Measurements from ENCODE around the gene CEP350. TPM values are rescaled to one million over a fixed set of nuclear protein-coding genes. Genes with fewer than 3 reads are reported as not detected.

Gene CEP350
- polyA plus RNA-seq, 3 donors: 6.7 to 19.8 (median 9.0) TPM

DNA sequence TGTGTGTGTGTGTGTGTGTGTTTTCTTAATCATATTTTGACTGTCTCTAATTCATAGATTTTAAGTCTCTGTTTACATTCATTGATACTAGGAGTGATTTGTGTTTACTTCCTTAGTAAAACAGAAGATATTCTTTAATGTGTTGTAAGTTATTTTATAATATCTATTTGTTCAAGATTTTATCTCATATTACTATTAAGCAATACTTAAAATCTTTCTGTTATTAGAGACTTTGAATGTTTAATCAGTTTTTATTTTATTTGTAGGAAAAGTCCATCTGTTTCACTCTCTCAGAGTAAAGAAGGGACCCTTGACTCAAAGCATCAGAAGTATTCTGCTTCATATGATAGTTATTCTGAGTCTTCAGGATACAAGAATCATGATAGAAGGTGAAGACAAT is 89.2 kb downstream of the CEP350 start:
- H3K9me3 Mint-ChIP-seq: no peaks in the 10 kb centered on the region
- no peaks in the 10 kb centered on the region for H4K20me1 ChIP-seq (ENCODE audit: insufficient read depth, low read length)
- no peaks in the 10 kb centered on the region for H3K4me1 Mint-ChIP-seq
- no peaks in the 10 kb centered on the region for H3K79me2 ChIP-seq (ENCODE audit: insufficient read depth, low read length)
- H3K27me3 Mint-ChIP-seq (ENCODE audit: low read depth in 3 of 3): no peaks in the 10 kb centered on the region
- no peaks in the 10 kb centered on the region for H3K4me1 ChIP-seq (ENCODE audit: control insufficient read depth in 1 of 2, insufficient read depth in 2 of 2, low read length in 2 of 2)
- H3K36me3 Mint-ChIP-seq: peaks cover 70 to 84% of the 10 kb centered on the region in 2 donors
- no peak overlapping the region for H3K27ac ChIP-seq (ENCODE audit: low read depth in 1 of 2, low read length in 2 of 2)
- H3K9ac ChIP-seq (ENCODE audit: insufficient read depth, low read length, poor library complexity, severe bottlenecking): no peak overlapping the region
- H3K36me3 ChIP-seq (replicated peaks in 1 of 2; ENCODE audit: control insufficient read depth in 1 of 2, insufficient read depth in 2 of 2, low read length in 2 of 2): peaks cover 76 to 93% of the 10 kb centered on the region in 2 donors
- no peaks in the 10 kb centered on the region for H3K9me3 ChIP-seq (replicated peaks in 1 of 2; ENCODE audit: control insufficient read depth in 1 of 2, insufficient read depth in 1 of 2, low read length in 2 of 2)
- H2AFZ ChIP-seq (ENCODE audit: insufficient read depth, low read depth, low read length, poor library complexity, severe bottlenecking): no peak overlapping the region
- intact Hi-C loops (cut with micrococcal nuclease): no loop called here
- no peak overlapping the region for H3K4me3 Mint-ChIP-seq
- H3K4me3 ChIP-seq (replicated peaks in 1 of 3; ENCODE audit: low read depth in 2 of 3, low read length in 3 of 3): no peak overlapping the region
- H3K27me3 ChIP-seq (ENCODE audit: control insufficient read depth in 2 of 2, insufficient read depth in 2 of 2, low read length in 2 of 2): no peaks in the 10 kb centered on the region
- TF ChIP-seq, protein P1, sequence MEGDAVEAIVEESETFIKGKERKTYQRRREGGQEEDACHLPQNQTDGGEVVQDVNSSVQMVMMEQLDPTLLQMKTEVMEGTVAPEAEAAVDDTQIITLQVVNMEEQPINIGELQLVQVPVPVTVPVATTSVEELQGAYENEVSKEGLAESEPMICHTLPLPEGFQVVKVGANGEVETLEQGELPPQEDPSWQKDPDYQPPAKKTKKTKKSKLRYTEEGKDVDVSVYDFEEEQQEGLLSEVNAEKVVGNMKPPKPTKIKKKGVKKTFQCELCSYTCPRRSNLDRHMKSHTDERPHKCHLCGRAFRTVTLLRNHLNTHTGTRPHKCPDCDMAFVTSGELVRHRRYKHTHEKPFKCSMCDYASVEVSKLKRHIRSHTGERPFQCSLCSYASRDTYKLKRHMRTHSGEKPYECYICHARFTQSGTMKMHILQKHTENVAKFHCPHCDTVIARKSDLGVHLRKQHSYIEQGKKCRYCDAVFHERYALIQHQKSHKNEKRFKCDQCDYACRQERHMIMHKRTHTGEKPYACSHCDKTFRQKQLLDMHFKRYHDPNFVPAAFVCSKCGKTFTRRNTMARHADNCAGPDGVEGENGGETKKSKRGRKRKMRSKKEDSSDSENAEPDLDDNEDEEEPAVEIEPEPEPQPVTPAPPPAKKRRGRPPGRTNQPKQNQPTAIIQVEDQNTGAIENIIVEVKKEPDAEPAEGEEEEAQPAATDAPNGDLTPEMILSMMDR (IDR thresholded peaks at IDR 0.05): no peak
- H3K27ac Mint-ChIP-seq: no peak overlapping the region
- no peak overlapping the region for H3K4me2 ChIP-seq (replicated peaks; ENCODE audit: extremely low read depth, low read length, poor library complexity, severe bottlenecking)
- no peak for DNase-seq

DNA sequence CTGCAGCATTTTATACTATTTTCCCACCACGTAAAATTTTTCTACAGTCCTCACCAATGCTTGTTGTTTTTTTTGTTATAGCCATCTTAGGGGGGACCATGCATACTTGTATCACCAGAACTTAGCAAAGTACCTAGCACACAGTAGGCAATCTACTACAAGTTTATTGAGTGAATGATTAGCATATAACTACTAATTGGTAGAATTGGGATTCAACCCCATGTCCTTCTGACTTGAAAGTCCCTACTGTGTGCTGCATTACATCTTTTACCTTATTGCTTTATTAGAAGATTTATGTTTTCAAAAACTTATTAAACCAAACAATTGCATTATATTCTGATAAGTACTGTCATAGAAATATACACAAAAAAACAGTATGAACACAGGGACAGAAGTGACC is 92.1 kb downstream of the CEP350 start:
- H3K27me3 Mint-ChIP-seq (ENCODE audit: low read depth in 3 of 3): no peaks in the 10 kb centered on the region
- H4K20me1 ChIP-seq (ENCODE audit: insufficient read depth, low read length): no peaks in the 10 kb centered on the region
- H3K4me1 Mint-ChIP-seq: no peaks in the 10 kb centered on the region
- no peak overlapping the region for H3K9ac ChIP-seq (ENCODE audit: insufficient read depth, low read length, poor library complexity, severe bottlenecking)
- H3K9me3 ChIP-seq (replicated peaks in 1 of 2; ENCODE audit: control insufficient read depth in 1 of 2, insufficient read depth in 1 of 2, low read length in 2 of 2): no peaks in the 10 kb centered on the region
- no peaks in the 10 kb centered on the region for H3K27me3 ChIP-seq (ENCODE audit: control insufficient read depth in 2 of 2, insufficient read depth in 2 of 2, low read length in 2 of 2)
- no peak overlapping the region for H3K27ac ChIP-seq (ENCODE audit: low read depth in 1 of 2, low read length in 2 of 2)
- no peaks in the 10 kb centered on the region for H3K79me2 ChIP-seq (ENCODE audit: insufficient read depth, low read length)
- no peak for DNase-seq
- H3K4me2 ChIP-seq (replicated peaks; ENCODE audit: extremely low read depth, low read length, poor library complexity, severe bottlenecking): no peak overlapping the region
- H3K4me1 ChIP-seq (ENCODE audit: control insufficient read depth in 1 of 2, insufficient read depth in 2 of 2, low read length in 2 of 2): no peaks in the 10 kb centered on the region
- intact Hi-C loops (cut with micrococcal nuclease): no loop called here
- H3K36me3 Mint-ChIP-seq: peaks cover 78 to 94% of the 10 kb centered on the region in 2 donors
- no peak overlapping the region for H3K4me3 ChIP-seq (replicated peaks in 1 of 3; ENCODE audit: low read depth in 2 of 3, low read length in 3 of 3)
- H3K36me3 ChIP-seq (replicated peaks in 1 of 2; ENCODE audit: control insufficient read depth in 1 of 2, insufficient read depth in 2 of 2, low read length in 2 of 2): peaks cover 89 to 98% of the 10 kb centered on the region in 2 donors
- no peak overlapping the region for H3K4me3 Mint-ChIP-seq
- no CpG with 5 or more reads among the region's 1 CpG for WGBS (ENCODE audit: insufficient coverage)
- H3K27ac Mint-ChIP-seq: no peak overlapping the region
- H2AFZ ChIP-seq (ENCODE audit: insufficient read depth, low read depth, low read length, poor library complexity, severe bottlenecking): no peak overlapping the region
- TF ChIP-seq, protein P1 (IDR thresholded peaks at IDR 0.05): no peak
- H3K9me3 Mint-ChIP-seq: no peaks in the 10 kb centered on the region

All from CD14-positive monocyte (primary cell).